NK-92 treated with Interleukin-12 subunit alpha and Interleukin-12 subunit beta, amount 100 ng/mL, for 24 hours (cell line): ENCODE results near the gene ZSCAN31.
A peak's percentile ranks its signal among the peaks of the same experiment; 100 is the strongest.

ENCODE experiments used
- DNase-seq: peaks from one replicate; lab custom pipeline; 2025; lab: John Stamatoyannopoulos, UW

The ZSCAN31 gene

DNA sequence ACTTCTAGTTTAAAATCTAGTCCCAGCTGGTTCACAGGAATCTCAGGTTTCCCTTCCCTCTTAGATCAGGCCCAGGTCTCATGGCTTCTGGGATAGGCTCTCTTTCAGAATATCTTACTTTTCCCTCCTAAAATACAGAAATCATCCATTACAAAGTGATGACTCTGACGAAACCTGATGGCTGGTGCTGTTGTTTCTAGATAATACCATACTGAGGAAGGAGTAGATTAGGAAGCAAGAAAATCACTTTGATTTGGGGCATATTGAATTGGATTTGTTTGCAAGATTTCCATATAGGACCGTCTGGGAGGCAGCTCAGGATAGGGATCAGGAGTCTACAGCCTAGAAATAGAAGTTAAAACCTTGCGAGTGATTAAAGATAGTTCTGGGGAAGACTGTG, 17.4 kb upstream of the ZSCAN31 start:
- no peak for DNase-seq

DNA sequence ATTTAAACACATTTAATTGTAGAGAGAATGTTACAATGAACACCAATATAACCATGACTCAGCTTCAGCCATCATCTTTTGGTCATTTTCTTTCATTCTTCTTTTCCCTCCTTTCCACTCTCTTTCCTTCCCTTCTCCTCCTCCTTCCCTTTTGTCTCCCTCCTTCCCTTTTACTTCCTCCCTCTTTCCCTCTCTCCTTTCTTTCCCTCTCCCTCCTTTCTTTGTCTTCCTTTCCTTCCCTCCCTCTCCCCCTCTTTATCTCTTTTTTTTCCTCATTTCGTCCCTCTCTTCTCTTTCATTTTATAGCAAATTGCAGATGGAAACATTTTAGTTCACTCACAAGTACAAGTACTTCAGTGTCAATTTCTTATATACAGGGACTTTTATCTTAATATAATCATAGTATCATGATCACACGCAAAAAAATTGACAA, 15.6 kb upstream of the ZSCAN31 start:
- no peak for DNase-seq

DNA sequence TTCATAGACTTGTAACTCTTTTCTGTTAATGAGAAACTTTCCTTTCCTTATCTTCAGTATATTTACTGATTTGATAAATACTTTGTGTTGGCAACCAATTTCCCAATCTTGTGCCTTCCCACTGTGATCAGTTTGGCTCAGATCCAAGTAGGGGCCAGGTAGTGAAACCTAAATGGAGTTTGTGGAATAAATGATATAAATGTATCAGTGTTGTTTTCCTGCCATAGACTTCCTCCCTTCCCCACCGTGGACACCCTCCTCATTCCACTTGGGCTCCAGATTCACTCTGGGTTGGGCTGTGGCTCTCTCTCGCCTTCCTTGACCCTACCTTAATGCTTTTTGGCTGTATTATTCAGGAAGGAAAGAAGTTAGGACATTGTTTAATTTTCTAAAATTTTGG, 15.1 kb upstream of the ZSCAN31 start:
- no peak for DNase-seq

DNA sequence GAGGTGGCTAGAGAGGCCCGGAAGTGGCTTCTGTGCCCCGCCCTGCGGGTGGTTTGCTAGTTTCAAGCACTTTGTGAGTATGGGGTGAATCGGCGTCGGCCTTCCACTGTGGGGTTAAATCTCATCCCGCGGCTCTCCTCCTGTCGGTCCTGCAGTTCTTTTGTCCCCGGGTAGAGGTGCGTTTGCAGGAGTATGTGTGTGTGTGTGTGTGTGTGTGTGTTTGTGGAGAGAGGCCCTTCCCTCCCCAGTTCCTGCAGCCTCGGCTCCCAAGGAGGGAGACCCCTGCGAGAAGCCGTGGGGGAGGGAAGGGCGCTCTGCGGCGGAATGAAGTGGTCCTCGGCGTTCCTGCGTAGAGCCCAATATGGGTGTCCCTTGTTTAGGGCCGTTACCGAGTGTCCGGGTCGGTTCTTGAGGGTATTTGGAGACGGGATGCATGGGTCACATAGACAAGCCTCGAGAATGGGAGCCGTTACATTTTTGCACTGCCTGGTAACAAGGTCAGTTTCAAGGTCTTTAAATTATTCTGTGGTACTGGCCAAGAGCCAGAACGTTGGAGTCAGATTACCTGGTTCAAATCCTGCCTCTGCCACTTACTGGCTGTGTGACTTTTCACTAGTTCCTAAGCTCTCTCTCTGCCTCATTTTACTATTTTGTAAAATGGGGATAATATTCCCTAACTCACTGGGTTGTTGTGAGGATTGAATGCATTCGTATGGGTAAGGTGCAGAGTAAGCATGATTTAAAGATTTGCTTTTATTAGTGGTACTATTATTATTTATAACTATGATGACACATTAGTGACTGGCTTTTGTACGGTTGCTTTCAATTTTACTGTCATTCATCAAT, 14.2 kb upstream of the ZSCAN31 start, which contains the start of gene ZKSCAN3:
ZKSCAN3 (plus strand) TSS at position 56 of the 846 bp plus-strand sequence. CDS start 9,640 bp downstream, outside the sequence.
- DNase-seq, result peak; percentile 79

DNA sequence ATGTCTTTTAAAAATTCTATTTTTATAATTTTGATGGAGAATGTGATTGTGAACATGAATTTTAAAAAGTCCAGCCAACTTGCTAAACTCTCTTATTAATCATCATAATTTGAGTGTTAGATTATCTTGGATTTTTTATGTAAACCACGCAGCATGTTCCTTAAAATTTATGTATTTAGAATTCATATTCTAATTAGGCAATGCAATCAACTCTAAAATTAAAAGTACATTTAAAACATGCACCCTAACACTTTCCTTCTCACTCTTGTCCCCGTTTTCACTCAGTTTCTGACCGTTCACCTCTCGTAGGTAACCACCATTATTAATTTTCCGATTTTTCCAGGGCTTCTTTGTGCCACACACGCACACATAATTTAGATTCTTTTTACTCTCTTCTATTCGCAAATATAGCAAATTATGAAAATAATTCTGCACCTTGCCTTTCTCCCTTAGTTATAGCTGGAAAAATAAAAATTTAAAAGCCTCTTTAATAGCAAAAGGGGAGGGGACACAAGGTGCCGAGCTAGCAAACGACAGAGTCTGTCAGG, 13.5 kb upstream of the ZSCAN31 start:
- DNase-seq, result no peak

DNA sequence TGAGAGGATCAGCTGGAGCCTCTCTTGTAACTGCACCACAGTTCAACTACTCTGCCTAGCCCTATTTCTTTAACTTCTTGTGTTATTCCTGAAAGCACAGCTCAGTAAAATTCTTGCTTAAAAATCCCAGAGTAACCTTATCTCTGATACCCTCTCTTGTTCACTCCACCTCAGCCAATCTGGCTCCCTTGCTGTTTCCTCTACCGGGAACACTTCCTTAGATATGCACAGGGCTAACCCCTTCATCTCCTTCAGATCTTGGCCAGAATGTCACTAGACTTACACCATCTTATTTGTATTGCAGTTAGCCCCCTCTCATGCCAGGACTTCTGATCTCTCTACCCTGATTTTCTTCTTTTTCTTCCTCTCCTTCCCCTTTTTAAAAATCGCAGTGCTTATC, 11.2 kb upstream of the ZSCAN31 start:
- DNase-seq, result no peak

GRCh38 chr6:28345201-28345600, 9.3 kb upstream of the ZSCAN31 start:
- DNase-seq, result no peak

DNA sequence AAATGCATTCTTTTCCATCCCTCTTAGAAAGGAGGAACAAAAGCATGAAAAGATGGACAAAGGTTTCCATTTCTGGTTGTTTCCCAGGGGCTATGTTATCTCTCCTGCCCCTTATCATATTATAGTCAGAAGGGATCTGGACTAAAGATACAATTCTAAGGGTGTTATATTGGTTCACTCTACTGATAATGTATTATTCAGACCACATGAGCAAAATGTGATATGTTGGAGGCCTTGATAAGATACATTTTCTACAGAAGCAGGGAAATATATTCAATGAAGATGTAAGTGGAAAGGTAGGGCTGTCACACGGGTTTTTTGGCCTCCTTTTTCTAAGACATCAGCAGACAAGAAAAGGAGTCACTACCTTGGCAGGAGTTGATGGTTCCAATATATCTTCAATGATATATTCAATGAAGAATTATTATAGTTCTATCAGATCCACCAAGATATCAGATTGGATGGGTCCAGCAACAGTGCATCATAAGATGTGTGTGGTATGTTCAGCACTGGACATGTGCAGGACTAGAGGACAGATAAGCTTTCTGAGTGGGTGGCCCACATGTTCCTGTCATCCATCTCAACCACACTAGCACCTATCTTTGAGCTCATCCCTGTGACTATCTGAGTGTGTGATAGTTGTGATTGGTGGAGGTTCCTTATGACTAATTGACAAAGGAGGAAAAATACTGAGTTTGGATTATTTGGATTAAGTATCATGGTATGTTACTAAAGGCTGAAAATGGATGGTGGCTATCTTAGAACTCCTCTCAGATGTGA, 8.1 kb upstream of the ZSCAN31 start:
- DNase-seq, result no peak

- no peak for DNase-seq
Observed at GRCh38 chr6:28340310-28341095, 4.6 kb upstream of the ZSCAN31 start.

DNA sequence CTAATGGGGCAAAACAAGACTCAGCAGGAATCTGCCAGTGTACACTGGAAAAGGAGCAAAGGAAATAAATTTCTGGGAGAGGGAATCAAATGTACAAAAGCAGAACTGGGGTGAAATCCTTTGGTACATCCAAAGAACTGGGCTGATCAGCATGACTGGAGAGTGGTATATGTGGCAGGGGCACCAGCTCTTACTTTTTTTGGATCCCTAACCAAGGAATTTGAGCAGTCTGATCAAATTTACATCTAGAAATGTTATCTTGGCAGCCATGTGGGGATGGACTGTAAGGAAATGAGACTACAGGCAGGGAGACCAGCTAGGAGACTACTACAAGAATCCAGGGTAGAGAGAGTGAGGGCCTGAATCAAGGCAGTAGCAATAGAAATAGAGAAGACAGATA, 1.2 kb upstream of the ZSCAN31 start:
- DNase-seq, result no peak

DNA sequence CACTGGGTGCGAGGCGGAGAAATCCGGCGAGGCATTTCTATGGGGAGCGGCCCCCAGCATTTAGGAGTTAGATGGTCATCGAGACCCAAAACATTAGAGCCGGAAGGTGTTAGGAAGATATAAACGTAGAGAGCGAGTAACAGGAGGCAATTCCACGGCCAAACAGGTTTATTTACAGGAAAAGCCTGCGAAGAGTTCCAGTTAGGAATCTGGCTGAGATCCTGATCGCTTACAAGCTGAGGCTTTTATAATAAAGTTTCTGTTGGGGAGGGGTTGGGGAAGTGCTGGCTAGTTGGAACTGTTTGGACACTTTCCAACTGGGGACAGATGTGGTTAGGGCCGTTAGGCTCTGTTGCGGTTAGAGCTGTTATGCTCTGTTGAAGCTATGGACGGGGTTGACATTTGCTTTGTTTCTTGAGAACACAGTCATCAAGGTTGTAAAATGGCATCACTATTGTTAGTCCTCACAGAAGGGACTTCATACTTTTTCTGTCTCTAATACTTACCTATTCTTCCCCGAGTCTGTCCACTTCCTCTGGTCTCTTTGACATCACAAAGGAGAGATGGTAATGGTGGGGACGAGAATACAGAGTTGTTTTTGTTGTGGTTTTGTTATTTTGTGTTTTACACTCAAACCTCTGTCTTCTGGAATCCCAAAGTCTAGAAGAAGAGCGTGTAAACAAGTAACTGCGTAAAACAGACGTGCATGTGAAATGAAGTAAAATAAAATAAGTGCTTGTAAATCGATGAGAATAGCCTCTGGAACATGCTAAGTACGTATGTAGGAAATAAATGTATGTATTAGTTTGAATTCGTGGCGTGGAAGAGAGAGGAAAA, 554 bp upstream of the ZSCAN31 start:
- no peak for DNase-seq

DNA sequence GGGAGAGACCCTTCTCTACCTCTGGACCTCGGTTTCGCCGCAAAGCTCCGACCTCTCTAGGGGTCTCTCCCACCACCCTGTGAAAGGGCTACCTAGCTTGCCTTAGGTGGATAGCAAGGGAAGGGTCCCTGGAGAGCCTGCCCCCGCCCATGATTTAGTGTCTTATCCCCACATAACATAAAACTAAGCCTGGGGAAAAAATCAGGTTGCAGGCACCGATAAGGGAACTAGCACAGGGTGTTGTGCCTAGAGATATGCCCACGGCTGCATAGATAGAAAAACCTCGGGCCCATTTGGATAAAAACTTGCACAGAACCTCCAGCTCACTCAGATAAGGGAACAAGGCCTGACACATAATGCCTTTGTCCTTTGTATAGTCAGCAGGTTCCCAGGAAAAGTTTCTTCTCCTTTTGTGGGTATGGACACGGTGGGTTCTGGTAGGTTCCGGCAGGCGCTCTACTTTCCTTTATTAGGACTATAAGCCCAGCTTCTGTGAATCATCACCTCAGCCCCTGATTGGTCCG, 846 bp downstream of the ZSCAN31 start:
- DNase-seq, result no peak

GRCh38 chr6:28334286-28335039, 1.5 kb downstream of the ZSCAN31 start:
- no peak for DNase-seq

DNA sequence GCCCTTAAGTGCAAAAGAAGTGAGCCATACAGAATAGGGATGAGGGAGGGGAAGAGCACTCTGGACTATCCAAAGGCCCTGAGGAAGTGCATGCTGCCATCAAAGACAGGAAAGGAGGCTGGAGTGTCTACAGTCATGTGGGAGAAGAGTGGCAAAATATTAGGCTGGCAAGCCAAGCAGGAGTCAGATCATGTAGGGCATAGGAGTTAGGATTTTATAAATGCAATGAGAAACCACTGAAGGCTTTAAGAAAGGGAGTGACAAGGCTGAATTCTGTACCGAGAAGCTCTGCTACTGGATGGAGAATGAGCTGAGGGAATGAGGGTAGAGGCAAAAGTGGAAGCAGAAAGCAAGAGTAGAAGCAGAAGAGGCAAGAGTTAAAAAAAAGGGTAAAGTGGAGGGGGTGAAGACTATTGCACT, 2.3 kb downstream of the ZSCAN31 start:
- no peak for DNase-seq

- DNase-seq, result no peak
Observed at GRCh38 chr6:28333047-28333446, 2.9 kb downstream of the ZSCAN31 start.

DNA sequence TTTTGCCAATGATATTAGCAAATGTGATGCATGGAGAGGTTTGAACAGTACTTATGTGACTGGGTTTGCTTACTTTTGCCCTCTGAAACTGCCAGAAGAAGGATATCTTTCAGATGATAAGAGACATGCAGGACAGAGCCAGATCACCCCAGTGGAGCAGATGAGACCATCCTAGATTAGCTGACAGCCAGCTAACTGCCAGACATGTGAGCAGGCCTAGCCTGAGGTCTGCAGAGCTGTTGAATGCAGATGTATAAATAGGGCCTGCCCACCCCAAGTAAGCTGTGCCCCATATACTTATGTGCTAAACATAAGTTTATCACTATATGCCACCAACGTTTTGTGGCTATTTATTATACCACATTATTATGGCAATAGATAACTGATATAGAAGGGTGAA, 5.9 kb downstream of the ZSCAN31 start:
- DNase-seq, result no peak

GRCh38 chr6:28326371-28326948, 9.5 kb downstream of the ZSCAN31 start:
- DNase-seq, result no peak

DNA sequence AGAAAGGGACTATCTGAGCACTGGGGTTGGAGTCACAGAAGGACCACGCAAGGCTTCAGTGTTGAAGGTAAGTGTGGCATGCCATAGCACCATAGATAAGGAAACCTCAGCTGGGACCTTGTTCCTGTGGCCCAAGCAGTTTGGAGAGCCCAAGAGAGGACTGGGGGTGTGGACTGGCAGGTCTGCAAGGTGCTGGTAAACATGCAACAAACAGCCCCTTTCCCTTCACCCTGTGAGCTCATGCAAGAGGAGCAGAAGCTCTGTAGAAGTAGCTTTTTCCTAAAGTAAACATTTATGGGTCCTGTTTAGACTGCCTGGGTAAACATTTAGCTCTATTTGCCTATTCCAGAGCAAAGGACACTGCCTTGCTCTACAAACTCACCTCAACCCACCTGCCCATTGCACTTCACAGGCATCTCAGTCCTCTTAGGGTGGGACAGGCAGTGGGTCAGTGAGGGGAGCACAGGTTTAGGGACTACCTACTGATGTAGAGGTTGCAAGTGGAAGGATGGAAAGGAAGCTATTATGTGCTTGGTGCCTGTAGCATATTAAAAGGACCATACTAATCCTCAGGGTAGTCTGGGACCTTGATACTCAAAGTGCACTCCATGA, 12.0 kb downstream of the ZSCAN31 start:
- no peak for DNase-seq

GRCh38 chr6:28322661-28323060, 13.3 kb downstream of the ZSCAN31 start:
- DNase-seq, result no peak
